Adrenal gland (tissue), 5 donors: ENCODE measurements around the gene ROR1.

Source experiments
- POLR2A ChIP-seq, 2 donors: fragments of 450-650 bp; IDR thresholded peaks; one replicate each; pipeline ENCODE4 v1.6.1; 2017; ENCODE audit warnings: antibody characterized with exemption in 2 of 2, mild to moderate bottlenecking in 2 of 2, moderate library complexity in 1 of 2
- TF ChIP-seq, protein P1 (sequence below), 6 experiments: fragments of 450-650 bp in 4 of 6; fragments of 200-600 bp in 2 of 6; sonication (generic) in 1 of 6; IDR thresholded peaks; 1 replicate in 5 of 6; 2 replicates in 1 of 6; pipeline versions ENCODE4 v1.5.1 to v1.8.0; 2016 to 2021; ENCODE audit warnings: antibody characterized with exemption in 6 of 6, mild to moderate bottlenecking in 2 of 6, moderate library complexity in 1 of 6
- donor health status: DM: no; HTN: no; CAD: no.

DNA sequence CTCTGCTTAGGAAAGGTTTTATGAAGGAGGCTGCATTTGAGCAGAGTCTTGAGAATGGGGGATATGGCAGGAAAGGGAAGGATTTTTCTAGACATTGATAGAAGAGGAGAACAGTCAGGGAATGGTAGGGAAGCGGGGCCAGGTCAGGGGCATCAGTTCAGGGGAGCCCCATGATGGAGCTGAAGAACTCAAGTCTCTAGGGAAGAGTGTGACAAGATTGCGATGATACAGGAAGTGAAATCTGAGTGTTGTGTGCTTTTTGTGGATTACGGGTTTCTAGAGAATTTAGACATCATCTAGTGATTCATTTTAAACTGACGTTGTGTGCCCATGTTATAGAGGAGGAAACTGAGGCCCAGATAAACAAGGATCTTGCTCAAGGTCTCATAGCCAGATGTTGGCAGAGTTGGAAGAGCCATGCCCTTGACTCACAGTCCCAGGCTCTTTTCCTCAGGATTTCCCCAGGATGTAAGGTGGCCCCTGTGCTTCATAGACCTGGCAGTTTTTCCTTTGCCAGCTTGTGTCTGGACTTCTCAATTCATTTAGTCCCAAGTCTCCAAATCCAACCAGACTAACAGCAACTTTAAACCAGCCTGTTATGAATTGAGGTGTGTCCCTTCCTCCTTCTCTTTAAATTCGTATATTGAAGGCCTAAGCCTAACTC is 130.3 kb downstream of the ROR1 start:
- TF ChIP-seq, protein P1, sequence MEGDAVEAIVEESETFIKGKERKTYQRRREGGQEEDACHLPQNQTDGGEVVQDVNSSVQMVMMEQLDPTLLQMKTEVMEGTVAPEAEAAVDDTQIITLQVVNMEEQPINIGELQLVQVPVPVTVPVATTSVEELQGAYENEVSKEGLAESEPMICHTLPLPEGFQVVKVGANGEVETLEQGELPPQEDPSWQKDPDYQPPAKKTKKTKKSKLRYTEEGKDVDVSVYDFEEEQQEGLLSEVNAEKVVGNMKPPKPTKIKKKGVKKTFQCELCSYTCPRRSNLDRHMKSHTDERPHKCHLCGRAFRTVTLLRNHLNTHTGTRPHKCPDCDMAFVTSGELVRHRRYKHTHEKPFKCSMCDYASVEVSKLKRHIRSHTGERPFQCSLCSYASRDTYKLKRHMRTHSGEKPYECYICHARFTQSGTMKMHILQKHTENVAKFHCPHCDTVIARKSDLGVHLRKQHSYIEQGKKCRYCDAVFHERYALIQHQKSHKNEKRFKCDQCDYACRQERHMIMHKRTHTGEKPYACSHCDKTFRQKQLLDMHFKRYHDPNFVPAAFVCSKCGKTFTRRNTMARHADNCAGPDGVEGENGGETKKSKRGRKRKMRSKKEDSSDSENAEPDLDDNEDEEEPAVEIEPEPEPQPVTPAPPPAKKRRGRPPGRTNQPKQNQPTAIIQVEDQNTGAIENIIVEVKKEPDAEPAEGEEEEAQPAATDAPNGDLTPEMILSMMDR (IDR thresholded peaks at IDR 0.05): no peak
- no peak for TF ChIP-seq POLR2A (IDR thresholded peaks at IDR 0.05)
